Mucosa of descending colon (tissue), 3 donors: ENCODE measurements around the gene FSCN2. TPM values are rescaled to one million over a fixed set of nuclear protein-coding genes. Genes with fewer than 3 reads are reported as not detected.

ENCODE experiments used
- ATAC-seq: fragments of 200-7000 bp; cut with Tn5 transposase; one replicate; pipeline ENCODE4 v1.9.1; 2020; ENCODE audit warnings: mild to moderate bottlenecking, moderate library complexity
- DNase-seq, 3 donors: peaks; one replicate each; pipeline ENCODE4 v3.0.0-alpha.2; 2020
- H3K36me3 ChIP-seq: fragments of 200-600 bp; one replicate; pipeline ENCODE4 v1.8.0; 2021; ENCODE audit warnings: low read depth, mild to moderate bottlenecking
- H3K4me1 ChIP-seq: fragments of 200-600 bp; one replicate; pipeline ENCODE4 v1.8.0; 2021; ENCODE audit warnings: low read depth, mild to moderate bottlenecking
- H3K4me3 ChIP-seq: fragments of 200-600 bp; one replicate; pipeline ENCODE4 v1.8.0; 2021; ENCODE audit warnings: mild to moderate bottlenecking
- H3K9me3 ChIP-seq: fragments of 200-600 bp; one replicate; pipeline ENCODE4 v1.8.0; 2021; ENCODE audit warnings: mild to moderate bottlenecking
- CTCF ChIP-seq: fragments of 200-600 bp; IDR thresholded peaks from one replicate; pipeline ENCODE4 v1.8.0; 2022; ENCODE audit warnings: antibody characterized with exemption, mild to moderate bottlenecking
- intact Hi-C, 2 donors: fragments of 100-400 bp; cut with DNase I in 1 of 2; cut with micrococcal nuclease in 1 of 2; formaldehyde crosslinking; loops; one replicate each; pipeline versions ENCODE4 v1.11.0 to v1.11.1; 2022; cut with DNase I, micrococcal nuclease
- total RNA-seq, 3 donors: library from RNA; stranded (reverse); fragmentation: NEBNext Ultra II Directional in 2 of 3; extraction: Animal tissue kit (Norgen Biotek cat#: 25700) in 2 of 3; gene quantifications; one replicate each; pipeline versions ENCODE4 v1.2.1 to v1.2.4, GENCODE V29; 2021 to 2023
- donor health status: DM: no; HTN: no; CAD: no; lungs with moderate emphysema.
- donor health status: DM: no; HTN: no; CAD: no.
- donor health status: DM: no; HTN: yes; CAD: no.

The FSCN2 gene
- total RNA-seq, 3 donors from 2014 or later, result 1.6 to 4.0 (median 2.5) TPM

GRCh38 chr17:81569986-81570514, 41.9 kb downstream of the FSCN2 start:
- Histone ChIP-seq H3K9me3 (no peaks in the 10 kb centered on the region), H3K4me1 (peaks cover 20% of the 10 kb centered on the region), H3K4me3 (no peak overlapping the region), H3K36me3 (peaks cover 18% of the 10 kb centered on the region)
- TF ChIP-seq CTCF, result no peak
- DNase-seq (no peak), ATAC-seq (no peak)
- intact Hi-C loops, result no loop called here

GRCh38 chr17:81570964-81571363, 42.8 kb downstream of the FSCN2 start:
- H3K9me3 ChIP-seq, result no peaks in the 10 kb centered on the region
- no peak overlapping the region for H3K4me3 ChIP-seq
- TF ChIP-seq CTCF, result no peak
- ATAC-seq (peak; percentile 17), DNase-seq (no peak)
- peaks cover 18% of the 10 kb centered on the region for H3K36me3 ChIP-seq
- intact Hi-C loops, result no loop called here
- peaks cover 18% of the 10 kb centered on the region for H3K4me1 ChIP-seq

GRCh38 chr17:81572563-81573168, 44.5 kb downstream of the FSCN2 start:
- peaks cover 1% of the 10 kb centered on the region for H3K4me1 ChIP-seq
- no peaks in the 10 kb centered on the region for H3K9me3 ChIP-seq
- no peak overlapping the region for H3K4me3 ChIP-seq
- peaks cover 18% of the 10 kb centered on the region for H3K36me3 ChIP-seq
- intact Hi-C loops, result no loop called here
- TF ChIP-seq CTCF, result no peak
- ATAC-seq (no peak), DNase-seq (no peak)

- H3K36me3 ChIP-seq, result peaks cover 11% of the 10 kb centered on the region
- H3K9me3 ChIP-seq, result no peaks in the 10 kb centered on the region
- peak in 1 of 3 donors; percentile 19 for DNase-seq
- H3K4me1 ChIP-seq, result no peaks in the 10 kb centered on the region
- intact Hi-C loops, result no loop called here
- no peak for TF ChIP-seq CTCF
- no peak overlapping the region for H3K4me3 ChIP-seq
- ATAC-seq, result peak; percentile 54
Observed at GRCh38 chr17:81573794-81574642, 45.8 kb downstream of the FSCN2 start.

- peaks cover 10% of the 10 kb centered on the region for H3K36me3 ChIP-seq
Observed at GRCh38 chr17:81574643-81574956, 46.4 kb downstream of the FSCN2 start.

More at GRCh38 chr17:81574643-81574956, 46.4 kb downstream of the FSCN2 start:
- intact Hi-C loops, result no loop called here
- no peak for DNase-seq
- Histone ChIP-seq H3K4me3 (no peak overlapping the region), H3K4me1 (no peaks in the 10 kb centered on the region), H3K9me3 (no peaks in the 10 kb centered on the region)
- no peak for ATAC-seq
- TF ChIP-seq CTCF, result no peak
